ENCODE measurements around the gene HYCC1.

DNA sequence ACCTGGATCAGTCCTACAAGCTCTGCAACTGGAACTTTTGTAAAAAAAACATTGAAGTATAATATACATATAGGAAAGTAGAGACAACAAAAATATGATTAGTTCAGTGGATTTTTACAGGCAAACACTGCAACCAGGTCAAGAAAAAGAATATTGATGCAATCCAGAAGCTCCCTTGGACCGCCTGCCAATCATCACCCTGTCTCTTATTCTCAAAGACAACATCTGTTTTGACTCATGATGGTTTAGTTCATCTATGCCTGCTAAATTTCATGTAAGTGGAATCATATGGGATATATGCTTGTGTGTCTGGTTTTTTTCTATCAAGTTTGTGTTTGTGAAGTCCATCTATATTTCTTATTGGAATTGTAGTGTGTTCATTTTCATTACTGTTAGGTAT lies 7.7 kb upstream of the HYCC1 start:
- TF ChIP-seq, protein P1, sequence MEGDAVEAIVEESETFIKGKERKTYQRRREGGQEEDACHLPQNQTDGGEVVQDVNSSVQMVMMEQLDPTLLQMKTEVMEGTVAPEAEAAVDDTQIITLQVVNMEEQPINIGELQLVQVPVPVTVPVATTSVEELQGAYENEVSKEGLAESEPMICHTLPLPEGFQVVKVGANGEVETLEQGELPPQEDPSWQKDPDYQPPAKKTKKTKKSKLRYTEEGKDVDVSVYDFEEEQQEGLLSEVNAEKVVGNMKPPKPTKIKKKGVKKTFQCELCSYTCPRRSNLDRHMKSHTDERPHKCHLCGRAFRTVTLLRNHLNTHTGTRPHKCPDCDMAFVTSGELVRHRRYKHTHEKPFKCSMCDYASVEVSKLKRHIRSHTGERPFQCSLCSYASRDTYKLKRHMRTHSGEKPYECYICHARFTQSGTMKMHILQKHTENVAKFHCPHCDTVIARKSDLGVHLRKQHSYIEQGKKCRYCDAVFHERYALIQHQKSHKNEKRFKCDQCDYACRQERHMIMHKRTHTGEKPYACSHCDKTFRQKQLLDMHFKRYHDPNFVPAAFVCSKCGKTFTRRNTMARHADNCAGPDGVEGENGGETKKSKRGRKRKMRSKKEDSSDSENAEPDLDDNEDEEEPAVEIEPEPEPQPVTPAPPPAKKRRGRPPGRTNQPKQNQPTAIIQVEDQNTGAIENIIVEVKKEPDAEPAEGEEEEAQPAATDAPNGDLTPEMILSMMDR (conservative IDR thresholded peaks at IDR 0.05), result no peak
- TF ChIP-seq ZFX (IDR thresholded peaks at IDR 0.05), result no peak

Data from C4-2B (cell line).